Measurements from ENCODE around the gene EFHC2.
"Not testable (repeated sequence)": the region's sequence is repeated elsewhere in the genome, so short reads cannot be mapped to it uniquely, and the experiment has no call there.

EFHC2 gene

GRCh38 chrX:44234116-44234515, 109.4 kb downstream of the EFHC2 start:
- DNase-seq (ENCODE audit: low read depth in 1 of 2, low spot score in 1 of 2): no peak

DNA sequence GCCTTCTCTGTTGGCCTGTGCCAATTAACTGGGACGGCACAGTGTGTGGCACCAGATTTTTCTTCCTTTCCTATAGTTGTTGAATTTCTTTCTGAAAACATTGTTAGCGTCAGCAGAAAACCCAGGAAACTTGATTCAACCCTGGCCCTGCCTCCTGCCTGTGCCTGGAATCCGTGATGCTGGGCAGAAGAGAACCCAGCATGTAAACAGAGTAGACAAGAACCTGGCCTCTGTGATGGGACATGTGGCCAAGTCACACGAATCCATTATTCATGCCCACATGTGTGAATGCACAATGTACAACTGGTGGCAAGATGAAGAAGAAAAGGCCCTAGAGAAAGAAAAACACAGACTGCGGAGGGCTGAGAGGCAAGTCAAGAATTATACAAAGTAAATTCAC, 111.4 kb downstream of the EFHC2 start:
- DNase-seq (ENCODE audit: low read depth in 1 of 2, low spot score in 1 of 2): no peak

- no peak for DNase-seq (ENCODE audit: low read depth in 1 of 2, low spot score in 1 of 2)
Observed at GRCh38 chrX:44228621-44229020, 114.9 kb downstream of the EFHC2 start.

- DNase-seq (ENCODE audit: low read depth in 1 of 2, low spot score in 1 of 2): no peak
Observed at GRCh38 chrX:44227991-44228390, 115.5 kb downstream of the EFHC2 start.

GRCh38 chrX:44225667-44226066, 117.8 kb downstream of the EFHC2 start:
- DNase-seq (ENCODE audit: low read depth in 1 of 2, low spot score in 1 of 2): no peak

DNA sequence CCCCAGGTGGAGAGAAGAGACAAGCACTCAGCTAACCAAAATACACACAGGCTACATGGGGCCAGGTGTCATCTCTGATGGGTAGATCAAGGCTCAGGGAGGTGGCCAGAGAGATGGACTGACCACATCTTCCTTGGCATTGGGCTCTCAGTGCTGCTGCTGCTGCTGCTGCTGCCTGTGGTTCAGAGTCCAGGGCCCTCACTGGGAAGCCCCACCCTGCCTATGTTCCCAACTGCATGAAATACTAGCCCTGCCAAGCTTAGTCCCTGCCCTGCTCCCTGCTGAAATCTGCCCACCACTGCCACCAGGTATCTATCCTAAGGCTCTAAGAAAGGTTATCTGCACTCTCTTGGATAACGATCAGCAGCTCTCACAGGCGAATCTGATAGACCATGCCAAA, 118.7 kb downstream of the EFHC2 start:
- no peak for DNase-seq (ENCODE audit: low read depth in 1 of 2, low spot score in 1 of 2)

DNA sequence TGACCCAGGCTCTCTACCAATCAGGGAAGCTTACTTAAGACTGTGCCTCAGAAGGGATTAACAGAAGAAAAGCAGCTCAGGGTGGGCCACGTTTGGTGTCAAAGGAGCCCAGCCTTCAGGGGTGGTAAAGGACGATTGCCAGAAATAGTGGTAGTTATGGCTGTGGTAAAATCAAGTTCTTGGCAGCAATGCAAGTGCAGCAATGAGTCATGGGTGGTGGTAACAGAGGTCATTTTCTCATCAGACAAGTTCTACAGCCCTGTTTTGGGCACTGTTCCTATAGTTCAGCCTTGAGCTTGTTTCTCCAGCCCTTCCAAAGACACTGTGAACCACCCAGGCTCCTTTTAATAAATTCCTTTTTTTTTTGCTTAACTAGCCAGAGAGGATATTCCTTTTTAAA, 120.3 kb downstream of the EFHC2 start:
- no peak for DNase-seq (ENCODE audit: low read depth in 1 of 2, low spot score in 1 of 2)

DNA sequence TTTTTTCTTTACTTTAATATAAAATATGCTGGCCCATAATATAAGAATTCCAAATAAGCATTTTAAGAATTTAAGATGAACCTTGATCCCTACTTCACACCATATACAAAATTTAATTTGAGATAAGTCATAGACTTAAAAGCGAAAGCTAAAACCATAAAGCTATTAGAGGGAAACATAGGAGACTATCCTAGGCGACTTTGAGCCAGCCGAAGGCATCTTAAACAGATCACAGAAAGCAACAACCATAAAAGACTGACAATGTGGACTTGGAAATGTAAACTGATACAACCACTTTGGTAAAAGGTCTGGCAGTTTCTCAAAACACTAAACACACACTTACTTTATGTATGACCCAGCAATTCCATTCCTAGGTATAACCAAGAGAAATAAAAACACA, 125.0 kb downstream of the EFHC2 start:
- DNase-seq (ENCODE audit: low read depth in 1 of 2, low spot score in 1 of 2): no peak

DNA sequence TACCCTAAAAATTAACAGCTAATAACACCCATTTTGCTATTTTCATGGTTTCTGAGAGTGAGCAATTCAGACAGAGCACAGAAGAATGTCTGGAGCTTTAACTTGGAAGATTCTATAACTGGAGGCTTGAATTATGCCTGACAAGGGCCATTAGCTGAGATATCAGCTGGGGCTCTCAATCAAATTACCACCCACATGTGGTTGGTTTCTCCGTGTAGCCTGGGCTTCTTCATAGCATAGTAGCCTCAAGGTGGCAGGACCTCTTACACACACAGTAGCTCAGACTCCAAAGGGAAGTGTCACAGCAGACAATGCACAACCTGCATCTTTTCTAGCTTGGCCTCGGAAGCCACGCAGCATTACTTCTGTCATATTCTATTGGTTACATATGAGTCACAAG, 127.3 kb downstream of the EFHC2 start:
- DNase-seq (ENCODE audit: low read depth in 1 of 2, low spot score in 1 of 2): no peak

DNA sequence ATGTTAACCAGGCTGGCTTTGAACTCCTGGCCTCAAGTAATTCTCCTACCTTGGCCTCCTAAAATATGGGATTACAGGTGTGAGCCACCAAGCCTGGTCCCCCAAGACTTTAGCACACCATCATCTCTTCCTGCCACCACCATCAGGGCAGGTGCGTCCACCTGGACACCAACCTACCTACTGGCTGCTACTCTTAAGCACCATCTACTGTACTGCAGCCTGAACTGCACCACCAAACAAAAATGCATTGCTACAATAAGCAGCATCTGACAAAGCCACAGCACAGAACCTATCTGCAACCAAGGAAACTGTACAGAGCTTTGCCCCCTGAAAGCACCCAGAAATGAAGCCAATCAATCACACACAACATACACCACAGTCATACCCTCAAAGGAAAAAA, 139.7 kb downstream of the EFHC2 start:
- DNase-seq (ENCODE audit: low read depth in 1 of 2, low spot score in 1 of 2): no peak

DNA sequence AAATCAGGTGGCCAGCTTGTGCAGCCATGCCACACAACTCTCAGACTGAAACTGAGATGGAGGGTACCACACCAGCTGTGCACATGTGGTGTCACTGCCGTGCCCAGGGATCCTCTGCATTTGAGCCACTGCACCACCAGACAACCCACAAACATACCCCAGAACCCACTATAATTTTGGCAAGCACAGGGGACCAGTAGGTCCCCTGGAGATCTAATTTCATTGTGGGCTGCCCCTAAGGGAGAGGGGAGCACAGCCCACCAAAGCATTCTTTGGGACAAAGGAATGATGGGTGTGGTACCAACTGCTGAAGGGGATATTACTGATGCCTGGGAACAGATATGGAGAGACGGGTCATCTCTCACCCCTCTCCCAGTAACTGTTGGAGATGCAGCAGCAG, 140.9 kb downstream of the EFHC2 start:
- no peak for DNase-seq (ENCODE audit: low read depth in 1 of 2, low spot score in 1 of 2)

- no peak for DNase-seq (ENCODE audit: low read depth in 1 of 2, low spot score in 1 of 2)
Observed at GRCh38 chrX:44189116-44189515, 154.4 kb downstream of the EFHC2 start.

GRCh38 chrX:44187915-44188314, 155.6 kb downstream of the EFHC2 start:
- not testable (repeated sequence) for DNase-seq (ENCODE audit: low read depth in 1 of 2, low spot score in 1 of 2)

- no peak for DNase-seq (ENCODE audit: low read depth in 1 of 2, low spot score in 1 of 2)
Observed at GRCh38 chrX:44183329-44183728, 160.1 kb downstream of the EFHC2 start.

DNA sequence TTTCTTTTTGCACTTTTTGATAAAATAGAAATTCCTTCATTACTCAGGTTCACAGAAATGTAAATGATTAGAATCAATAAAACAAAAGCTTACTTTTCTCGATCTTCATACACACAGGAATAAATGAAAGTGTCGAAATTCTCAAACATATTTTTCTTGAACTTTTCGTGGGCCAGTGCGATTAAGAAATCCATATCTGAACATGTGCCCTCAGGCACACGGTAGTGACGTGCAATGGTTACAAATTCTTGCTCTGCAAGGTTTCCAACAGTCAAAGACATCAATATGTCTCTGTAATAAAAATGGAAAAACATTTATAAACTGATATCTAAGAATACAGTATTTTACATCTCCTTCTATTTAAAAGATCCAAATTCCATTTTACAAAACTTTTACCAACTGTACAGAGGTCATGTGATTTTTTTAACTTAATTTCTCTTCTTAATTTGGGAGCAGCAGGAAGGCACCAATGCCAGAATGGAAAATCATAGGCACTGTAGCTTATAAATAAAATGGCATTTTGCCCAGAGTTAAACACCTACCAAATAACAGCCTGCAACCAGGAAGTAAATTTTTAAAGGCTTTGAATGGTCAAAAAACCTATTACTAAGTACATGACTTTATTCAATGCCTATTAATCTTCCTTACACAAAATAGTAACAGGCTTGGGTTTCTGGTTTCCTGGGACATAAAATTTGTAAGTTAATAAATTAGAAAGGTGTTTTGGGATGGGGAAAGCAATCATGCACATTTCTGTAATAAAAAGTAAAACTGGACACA, 165.0 kb downstream of the EFHC2 start:
- no peak for DNase-seq (ENCODE audit: low read depth in 1 of 2, low spot score in 1 of 2)

DNA sequence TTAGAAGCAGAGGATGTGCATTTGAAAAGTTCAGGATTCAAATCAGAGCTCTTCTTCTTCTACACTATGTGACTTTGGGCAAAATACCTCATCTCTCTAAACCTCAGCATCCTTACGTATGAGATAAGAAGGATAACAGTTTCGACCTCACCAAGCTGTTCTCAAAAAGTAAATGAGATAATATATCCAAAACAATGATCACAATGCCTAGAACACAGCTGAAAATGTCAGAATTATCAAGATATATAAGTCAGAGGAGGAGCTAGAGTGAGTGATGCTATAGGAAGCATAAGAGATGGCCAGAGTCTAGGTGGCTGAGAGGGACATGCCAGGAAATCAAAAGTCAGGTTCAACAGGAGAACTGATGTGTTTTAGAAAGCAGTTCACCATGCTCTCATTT, 168.0 kb downstream of the EFHC2 start:
- no peak for DNase-seq (ENCODE audit: low read depth in 1 of 2, low spot score in 1 of 2)

DNA sequence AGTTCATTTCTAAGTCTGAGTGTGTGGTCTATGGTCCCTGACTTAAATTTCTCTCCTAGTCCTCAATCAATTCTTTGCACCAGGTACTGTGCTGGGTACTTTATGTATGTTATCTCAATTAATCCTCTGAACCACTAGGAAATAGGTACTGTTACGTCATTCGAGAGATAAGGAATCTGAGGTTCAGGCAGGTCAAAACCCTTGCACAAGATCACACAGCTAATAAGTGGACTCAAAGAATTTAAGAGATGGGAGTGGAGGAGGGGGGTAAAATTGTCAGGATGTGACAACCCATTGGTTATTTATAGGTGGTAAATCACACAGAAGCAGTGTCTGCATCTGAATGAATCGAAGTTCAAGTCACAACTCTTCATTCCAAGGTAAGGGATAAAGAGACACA, 169.4 kb downstream of the EFHC2 start:
- DNase-seq (ENCODE audit: low read depth in 1 of 2, low spot score in 1 of 2): no peak

DNA sequence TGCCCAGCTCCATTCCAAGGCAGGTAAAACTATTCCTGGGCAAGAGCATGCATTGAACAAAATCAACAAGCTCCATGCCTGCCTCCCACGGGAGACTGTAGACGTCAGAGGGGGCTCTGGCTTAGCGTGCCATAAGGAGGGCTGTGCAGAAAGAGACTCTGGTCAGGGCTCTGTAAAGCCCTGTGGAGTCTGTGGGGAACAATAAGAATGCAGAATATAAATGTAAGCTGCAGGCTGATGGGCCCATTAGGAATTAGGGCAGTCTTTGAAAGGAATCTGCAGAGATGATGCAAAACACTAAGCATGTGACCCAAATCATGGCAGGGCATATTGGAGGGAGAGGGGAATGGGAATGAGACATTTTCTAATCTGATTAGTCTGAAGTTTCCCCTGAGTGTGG, 170.3 kb downstream of the EFHC2 start:
- DNase-seq (ENCODE audit: low read depth in 1 of 2, low spot score in 1 of 2): no peak

DNA sequence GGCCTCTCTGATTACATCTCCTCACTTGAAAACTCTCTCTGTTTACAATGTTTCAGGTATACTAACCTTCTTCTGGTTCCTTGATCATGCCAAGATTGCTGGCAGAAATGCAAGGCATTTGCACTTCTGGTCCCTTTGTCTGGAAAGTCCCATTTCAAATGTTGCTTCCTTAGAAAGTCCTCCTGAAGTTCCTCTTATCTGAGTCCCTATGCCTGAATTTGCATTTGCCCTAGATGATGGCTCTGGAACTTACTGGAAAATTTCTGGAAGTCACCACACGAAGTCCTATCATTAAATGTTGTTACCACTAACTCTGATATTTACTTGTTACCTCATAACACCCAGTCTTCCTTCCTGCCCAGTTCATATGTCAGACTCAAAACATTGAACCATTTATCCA, 176.4 kb downstream of the EFHC2 start:
- DNase-seq (ENCODE audit: low read depth in 1 of 2, low spot score in 1 of 2): no peak

DNA sequence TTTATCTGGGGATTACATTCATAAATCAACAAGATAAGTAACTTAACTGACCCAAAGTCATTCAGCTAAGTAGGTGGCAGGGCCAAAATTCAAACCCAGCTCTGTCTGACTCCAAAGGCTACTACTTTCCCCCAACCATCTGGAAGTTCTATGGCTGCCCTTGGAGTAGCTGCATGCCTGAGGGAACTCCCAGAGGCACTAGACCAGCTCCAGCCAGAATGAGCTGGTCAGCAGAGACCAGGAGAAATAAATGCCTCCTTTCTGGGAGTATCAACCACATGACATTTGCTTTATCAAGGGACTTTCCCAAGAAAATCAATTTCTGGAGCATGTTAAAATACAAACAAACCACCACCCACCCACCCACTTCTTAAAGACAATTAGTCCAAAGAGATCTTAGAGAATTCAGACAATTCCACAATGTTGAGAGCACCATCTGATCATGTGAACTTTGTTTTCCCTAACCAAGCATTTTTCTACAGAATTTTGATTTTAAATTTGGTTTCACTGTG, 180.5 kb downstream of the EFHC2 start:
- no peak for DNase-seq (ENCODE audit: low read depth in 1 of 2, low spot score in 1 of 2)

DNA sequence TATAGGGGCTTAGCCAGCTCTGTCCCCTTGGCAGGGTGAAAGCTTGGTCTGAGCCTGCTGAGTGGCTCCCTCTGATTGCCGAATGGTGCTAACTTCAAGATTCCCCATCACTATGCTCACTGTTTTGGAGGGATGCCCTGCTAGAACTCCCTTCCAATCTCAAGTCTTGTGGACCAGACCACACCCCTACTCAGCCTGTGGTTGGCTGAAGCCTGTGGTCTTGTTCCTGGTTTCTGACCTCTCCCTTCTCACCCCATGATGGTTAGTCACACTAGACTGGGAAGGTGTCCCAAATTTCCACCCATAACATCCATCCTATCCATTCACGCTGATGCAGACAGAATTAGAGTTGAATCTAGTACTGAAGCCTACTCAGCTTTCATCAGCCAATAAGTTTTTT, 185.6 kb downstream of the EFHC2 start:
- DNase-seq (ENCODE audit: low read depth in 1 of 2, low spot score in 1 of 2): no peak

GRCh38 chrX:44157283-44157682, 186.2 kb downstream of the EFHC2 start:
- DNase-seq (ENCODE audit: low read depth in 1 of 2, low spot score in 1 of 2): no peak

DNA sequence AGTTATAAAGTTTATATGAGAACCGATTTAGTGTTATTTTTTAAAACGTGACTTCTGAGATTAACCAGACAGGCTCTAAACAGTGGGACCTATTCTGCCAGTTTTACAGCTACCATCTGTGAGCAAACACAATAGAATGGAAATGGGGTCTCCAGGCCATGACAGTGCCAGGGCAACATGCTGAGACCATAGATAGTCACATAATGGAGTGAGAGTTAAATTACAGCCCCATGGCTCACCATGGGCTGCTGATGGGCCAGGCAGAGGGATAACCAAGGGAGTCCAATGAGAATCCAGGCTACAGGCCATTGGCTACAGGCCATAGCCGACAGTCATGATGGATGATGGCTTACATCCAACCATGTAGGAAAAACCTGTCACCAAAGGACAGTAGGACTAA, 186.7 kb downstream of the EFHC2 start:
- no peak for DNase-seq (ENCODE audit: low read depth in 1 of 2, low spot score in 1 of 2)
